Femur (tissue), 1 donor: ENCODE measurements around the gene TAF15.

Experiments used
- DNase-seq: peaks from one replicate; pipeline ENCODE4 v3.0.0-alpha.2; 2017

The TAF15 gene

DNA sequence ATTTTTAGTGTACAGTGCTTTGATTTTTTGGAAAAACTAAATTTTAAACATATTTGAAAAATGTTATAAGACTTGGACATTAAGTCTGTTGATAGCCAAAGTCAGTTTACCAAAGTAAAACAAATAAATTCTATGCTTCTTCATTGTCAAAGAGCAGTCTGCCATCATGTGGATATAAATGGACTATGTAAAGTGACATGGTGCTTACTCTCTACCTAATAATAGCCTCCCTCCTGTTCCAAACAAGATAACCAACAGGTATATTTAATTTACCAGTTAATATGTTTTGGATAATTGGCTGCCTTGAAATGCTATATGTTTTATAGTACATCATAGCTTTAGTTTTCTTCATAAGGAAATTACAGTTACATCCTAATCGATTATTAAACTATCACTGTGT is 15.9 kb downstream of the TAF15 start:
- no peak for DNase-seq

DNA sequence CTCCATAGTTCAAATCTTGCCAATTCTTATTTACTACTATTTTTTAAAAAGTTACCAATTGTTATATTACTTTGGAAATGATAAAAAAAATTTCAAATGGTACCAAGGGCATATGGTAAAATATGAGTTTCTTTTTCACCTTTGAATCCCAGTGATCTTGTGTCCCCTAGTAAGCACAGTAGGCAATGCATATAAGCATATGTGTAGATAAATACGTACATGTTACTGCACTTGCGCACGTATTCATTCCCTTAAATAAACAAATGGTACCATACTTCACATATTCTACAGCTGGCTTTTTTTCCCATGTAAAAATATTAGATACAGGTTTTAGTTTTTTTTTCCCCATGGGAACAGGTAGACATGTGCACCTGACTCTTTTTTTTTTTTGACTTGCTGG is 31.8 kb downstream of the TAF15 start:
- DNase-seq = no peak

DNA sequence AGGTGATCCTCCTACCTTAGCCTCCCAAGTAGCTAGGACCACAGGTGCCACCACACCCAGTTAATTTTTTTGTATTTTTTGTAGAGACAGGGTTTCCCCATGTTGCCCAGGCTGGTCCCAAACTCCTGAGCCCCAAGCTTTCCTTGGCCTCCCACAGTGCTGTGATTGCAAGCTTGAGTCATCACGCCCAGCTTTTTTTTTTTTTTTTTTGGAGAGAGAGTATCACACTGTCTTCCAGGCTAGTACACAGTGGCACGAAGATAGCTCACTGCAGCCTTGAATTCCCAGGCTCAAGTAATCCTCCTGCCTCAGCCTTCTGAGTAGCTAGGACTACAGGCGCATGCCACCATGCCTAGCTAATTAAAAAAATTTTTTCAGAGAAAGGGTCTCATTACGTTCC is 32.2 kb downstream of the TAF15 start:
- DNase-seq = no peak

DNA sequence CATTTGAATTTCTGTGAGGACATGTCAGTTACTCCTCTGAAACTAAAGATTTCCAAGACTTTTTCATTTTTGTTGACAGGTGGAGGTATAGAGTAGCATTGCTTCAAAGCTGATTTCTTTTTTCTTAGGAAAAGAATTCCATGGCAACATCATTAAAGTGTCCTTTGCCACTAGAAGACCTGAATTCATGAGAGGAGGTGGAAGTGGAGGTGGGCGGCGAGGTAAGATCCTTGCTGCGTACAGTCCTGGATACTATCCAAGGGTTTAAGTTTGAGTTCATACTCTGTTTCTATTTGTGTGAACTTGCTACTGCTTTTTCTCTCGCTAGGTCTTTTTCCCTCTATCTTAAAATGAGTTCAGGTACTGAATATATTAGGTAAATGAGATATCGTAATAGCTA is 33.0 kb downstream of the TAF15 start:
- no peak for DNase-seq

DNA sequence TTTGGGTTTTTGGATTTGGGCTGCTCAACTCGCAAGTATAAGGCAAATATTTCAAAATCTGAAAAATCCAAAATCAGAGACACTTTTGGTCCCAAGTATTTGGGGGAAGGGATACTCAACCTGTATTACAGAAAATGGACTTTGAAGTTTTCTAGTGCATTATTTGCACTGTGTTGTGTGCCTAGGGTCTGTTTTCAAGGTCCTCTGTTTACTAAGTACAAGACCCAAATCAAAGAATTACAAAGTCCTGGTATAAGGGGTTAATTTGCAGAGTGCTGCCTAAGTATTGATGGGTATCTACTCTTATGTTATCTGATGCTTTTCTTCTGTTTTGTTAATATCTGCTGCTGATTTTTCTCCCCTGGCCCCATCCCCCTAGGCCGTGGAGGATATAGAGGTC is 34.4 kb downstream of the TAF15 start:
- no peak for DNase-seq

DNA sequence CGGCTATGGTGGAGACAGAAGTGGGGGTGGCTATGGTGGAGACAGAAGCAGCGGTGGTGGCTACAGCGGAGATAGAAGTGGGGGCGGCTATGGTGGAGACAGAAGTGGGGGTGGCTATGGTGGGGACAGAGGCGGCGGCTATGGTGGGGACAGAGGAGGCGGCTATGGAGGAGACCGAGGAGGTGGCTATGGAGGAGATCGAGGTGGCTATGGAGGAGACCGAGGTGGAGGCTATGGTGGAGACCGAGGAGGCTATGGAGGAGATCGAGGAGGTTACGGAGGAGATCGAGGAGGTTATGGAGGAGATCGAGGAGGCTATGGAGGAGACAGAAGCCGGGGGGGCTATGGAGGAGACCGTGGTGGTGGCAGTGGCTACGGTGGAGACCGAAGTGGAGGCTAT is 35.3 kb downstream of the TAF15 start:
- DNase-seq = no peak

DNA sequence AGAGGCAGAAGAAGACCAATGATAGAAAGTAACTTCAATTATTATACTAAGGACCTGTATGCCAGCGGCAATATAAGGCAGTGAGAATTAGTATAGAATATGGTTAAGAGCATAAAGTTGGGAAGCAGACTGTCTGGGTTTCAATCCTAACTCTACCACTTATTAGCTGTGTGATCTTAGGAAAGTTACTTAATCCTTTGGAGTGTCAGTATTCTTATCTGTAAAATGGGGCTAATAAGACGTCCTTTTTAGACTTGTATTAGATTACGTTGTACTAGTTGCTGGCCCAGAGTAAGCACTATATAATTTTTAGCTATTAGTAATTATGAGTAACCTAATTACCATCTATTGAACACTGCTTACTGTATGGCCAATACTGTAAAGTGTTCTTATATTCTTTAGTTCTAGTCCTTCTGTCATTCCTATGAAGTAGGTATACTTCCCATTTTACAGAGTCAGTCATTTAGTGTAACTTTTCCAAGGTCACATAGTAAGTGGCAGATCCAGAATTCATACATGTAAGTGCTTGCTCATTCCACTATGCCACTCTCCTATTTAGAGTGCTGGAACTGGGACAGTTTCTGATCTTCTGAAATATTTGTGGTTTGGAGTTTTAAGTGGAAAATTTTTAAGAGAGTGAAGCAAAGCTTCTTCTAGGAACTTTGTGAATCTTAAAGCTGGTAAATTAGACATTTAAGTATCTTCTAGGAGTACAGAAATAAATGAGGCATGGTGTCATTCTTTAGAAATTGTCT is 36.9 kb downstream of the TAF15 start:
- no peak for DNase-seq

DNA sequence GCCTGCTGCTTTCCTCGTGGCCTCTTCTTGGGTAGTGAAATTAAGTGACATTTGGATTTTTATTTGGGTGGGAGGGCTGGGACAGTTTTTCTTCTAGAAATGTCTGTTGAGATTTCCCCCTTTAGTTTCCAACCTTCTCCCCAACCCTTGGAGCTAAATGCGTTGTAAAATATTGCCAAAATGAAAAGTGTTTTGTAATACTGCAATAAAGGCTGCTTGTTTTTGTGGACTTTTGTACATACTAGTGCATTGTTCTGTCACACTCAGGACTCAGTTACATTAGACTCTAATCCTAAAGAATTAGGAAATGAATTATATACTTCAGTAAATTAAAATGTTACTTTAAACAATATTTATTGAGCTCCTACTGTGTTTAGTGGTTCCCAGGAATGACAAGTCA is 37.7 kb downstream of the TAF15 start:
- no peak for DNase-seq

DNA sequence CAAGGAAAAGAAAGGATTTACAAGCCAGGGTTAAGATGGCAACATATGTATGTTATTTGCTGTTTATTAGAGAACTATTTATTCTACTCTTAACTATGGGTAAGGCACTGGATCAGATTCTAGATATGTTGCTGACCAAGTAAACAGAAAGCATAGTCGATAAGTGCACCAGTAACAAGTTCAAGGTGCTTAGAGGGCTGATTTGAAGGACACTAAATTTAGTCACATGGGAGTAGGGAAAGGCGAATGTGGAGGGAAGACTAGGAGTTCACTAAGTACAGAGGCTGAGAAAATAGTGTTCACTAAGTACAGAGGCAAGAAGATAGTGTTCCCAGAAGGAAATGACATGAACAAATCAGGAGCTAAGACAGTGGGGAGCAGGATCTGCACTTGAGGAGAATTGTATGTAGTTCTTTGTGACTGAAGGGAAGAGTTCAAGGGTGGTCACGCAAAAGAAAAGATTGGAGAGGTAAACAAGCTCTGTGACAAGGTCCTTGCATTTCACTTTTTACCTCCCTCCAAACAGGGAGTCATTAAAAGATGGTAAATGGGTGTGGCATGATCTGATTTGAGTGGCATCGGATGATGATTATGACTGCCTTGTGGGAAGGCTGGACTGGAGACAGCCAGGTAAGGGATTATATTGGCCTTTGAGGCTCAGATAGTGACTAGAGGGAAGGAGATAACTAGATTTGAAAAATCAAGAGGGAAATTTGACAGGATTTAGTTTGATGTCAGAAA is 38.5 kb downstream of the TAF15 start:
- no peak for DNase-seq

DNA sequence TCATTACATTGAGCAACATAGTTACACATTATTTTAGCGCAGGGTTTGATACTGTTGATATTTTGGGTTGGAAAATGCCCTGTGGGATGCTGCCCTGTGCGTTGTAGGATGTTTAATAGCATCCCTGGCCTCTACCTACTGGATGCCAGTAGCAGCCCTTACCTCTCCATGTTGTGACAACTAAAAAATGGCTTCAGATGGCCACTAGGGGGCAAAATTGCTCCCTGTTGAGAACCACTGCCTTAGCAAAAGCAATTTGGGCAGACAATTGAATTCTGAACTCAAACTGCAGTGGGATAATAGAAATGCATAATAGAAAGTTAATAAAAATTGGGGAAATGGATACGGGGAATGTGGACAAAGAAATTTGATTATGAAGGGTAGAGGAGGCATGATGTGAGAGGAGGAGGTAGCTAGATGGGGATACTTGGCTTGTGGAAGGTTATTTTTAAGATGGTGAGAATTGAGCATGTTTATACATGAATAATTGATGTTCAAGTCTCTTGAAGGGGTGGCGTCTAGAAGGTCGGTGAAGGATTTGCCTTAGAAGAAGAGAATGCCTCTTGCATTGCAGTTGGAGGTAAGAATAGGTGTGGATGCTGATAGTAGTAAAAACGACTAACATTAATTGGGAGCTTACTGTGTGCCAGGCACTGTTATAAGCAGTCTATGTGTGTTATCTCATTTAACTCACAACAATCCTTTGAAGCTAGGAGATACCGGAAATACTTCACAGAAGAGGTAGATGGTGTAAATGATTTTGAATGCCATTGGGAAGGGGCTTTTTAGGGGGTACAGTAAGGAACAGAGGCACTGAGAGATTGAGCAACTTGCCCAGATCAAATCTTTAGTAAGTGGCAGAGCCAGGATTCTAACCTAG is 40.4 kb downstream of the TAF15 start:
- peak; percentile 30 for DNase-seq

DNA sequence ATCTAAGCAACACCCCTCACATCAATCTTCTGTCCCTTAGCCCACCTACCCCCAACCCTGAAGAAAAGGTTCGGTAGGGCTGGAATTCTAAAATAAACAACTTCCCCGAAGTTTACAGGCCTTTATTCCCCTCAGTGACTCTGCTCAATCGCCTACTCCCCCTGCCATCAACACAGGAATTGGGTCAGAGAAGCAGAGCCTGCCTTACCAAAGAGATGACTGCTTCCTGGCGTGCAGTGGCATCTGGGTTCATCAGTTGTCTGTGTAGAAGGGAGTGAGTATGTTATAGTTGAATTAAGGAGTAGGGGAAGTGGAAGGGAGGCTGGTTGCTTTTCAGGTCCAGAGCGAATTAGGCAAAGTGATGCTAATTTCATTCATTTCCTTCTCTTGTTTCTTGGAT is 46.7 kb downstream of the TAF15 start:
- no peak for DNase-seq

DNA sequence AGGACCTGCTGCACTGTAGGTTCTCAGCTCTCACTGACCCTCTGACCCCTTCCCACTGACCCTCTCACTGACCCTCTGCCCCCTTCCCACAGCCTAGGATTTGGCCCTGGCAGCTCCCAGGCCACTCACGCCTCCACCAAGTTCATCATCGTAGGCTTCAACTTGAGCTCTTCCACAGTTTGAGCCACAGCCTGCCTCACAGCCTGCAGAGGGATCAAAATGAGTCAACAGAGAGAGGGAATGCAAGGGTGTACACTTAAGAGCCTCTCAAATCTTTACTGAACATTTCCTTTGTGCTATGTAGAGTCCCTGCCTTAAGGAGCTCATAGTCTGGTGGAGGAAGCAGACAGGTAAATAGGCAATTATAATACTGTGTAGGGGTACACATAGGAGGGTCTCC is 47.3 kb downstream of the TAF15 start:
- DNase-seq = no peak

DNA sequence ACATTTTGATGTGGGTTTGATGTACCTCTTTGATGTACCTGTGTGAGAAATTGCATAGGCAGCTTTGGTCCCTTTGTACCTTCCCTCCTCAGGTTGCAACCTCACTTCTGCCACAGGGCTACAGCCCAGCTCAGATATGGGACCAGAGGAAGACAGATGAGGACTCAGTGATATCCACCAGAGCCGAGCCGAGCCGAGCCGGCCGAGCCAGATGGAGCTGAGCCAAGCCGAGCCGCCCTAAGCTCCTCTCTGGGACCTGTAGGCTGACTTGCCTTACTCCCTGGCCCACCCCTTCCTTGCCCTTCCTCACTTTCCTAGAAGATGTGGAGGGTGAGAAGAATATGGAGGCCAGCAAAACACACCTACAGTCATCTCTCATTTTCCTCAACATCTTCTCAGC is 55.6 kb downstream of the TAF15 start:
- DNase-seq = no peak

DNA sequence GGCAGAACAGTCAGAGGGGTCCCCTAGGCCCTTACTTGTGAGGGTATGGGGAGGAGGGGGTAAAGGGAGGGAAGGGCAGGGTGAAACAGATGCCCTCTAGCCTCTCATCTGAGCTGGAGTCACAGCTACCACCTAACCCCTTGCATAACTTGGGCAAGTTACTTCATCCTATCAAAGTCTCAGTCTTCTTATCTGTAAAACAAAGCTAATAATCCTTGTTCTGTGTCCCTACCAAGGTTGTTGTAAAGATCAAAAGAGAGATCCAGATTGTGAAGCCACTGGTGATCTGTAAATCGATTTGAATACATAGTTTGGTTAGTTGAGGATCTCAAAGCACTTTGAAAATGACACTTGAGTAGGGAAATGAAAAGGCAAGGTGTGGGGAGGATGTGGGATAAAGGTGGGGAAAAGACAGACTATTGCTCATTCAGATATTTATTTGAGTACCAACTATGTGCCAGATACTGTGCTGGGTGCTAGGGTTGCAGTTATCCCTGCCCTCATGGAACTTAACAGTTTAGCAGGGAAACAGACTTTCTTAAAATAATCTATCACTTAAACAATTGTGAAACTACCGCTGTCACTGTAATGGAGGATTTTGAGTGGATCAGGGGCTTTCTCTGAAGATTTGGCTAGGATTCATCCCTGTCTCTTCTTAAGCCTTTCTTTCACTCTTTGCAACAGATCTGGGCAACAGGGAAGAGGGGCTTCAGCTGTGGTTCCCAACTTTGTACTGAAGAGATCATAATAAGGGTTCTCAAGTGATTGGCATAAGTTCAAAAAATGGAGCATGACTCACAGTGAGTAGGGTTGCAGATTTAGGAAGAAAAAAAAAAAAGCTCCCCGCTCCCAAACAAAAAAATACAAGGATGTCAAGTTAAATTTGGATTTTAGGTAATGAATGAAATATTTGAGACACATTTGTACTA is 56.4 kb downstream of the TAF15 start:
- no peak for DNase-seq

DNA sequence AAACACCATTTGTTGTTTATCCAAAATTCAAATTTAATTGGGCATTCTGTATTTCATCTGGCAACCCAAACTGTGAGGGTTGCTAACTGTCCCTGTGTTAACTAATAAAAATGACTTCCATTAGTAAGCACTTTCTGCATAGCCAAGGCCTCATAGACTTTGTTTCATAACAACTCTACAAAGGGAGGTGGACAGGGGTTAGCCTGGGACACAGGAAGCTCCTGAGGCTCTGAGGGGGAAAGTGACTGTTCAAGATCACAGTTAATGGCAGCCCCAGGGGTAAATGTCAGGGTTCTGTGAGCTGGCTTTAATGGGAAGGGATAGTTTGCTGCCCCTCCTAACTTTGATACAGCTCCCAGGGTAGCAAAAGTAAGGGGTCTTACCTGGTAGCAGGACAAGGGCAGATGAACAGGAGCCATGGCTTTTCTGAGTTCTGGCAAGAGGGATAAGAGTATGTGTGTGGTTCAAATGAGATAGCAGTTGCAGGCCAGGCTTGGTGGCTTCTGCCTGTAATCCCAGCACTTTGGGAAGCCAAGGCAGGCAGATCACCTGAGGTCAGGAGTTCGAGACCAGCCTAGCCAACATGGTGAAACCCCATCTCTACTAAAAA is 57.2 kb downstream of the TAF15 start:
- no peak for DNase-seq

DNA sequence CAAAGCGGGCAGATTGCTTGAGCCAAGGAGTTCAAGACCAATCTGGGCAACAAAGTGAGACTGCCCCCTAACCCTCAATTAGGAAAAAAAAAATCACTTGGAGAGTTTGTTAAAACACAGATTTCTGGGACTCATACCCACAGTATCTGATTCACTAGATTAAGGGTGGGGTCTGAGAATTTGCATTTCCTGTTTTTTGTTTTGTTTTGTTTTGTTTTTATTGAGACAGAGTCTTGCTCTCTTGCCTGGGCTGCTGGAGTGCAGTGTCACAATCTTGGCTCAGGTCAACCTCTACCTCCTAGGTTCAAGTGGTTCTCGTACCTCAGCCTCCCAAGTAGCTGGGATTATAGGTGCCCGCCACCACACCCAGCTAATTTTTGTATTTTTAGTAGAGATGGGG is 58.3 kb downstream of the TAF15 start:
- no peak for DNase-seq

DNA sequence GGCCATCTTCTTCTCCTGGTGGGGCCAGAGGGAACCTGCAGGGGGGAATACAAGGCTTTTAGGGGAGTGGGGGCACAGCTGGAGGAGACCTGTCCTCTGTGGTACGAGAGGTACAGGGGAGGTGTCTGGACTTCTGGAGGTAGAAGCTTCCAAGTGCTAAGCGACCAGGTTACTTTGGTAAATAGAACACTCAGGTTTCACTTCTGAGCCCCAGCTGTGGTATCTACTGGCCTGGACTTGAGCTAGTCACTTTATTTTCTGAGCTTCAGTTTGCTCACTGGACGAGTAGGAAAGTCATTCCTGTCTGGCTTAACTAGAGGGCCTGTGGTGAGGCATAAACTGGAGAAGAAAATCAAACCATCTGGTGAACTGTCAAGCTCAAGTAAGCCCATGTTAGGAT is 59.5 kb downstream of the TAF15 start, which contains the start of gene HEATR9:
Gene HEATR9 (minus strand): TSS at position 155 of the 400 bp plus-strand sequence. CDS start 149 bp downstream, at position 6.
- DNase-seq = no peak

DNA sequence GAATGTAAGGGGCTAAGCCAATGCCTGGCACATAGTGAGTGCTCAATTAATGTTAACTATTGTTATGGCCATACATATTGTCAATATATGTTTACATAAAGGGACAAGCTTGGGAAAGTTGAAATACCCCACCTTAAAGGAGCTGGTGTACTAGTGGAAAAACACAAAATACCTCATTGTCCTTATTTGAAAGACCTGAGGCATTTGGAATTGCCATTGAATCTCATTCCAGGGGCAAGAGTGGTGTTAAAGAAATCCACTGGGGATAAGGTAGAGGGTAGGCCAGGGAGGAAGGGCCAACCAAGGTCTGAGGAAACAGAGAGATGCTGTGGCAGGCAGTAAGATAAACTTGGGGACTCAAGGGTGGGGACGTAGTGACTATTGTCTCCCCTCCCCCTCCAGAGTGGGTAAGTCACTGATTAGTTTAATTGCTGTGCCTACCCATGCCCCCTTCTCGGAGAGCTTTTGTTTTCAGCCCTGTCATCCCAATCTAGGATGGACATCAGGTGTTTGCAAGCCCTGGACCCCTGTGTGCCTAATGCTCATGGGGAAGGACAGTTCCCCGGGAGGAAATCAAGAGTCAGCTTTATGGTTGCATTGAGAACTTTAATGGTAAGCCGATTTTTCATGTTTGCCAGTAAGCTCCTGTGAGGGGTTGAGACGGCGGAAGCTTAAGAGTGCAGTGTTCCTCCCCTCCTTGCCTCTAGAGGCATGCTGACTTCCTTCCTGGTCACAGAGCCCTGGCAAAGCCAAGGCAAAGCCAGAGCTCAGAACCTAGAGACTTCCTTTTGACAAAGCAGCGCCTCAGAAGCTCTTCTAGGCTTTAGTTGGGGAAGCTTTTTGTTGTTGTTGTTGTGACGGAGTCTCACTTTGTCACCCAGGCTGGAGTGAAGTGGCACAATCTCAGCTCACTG is 61.9 kb downstream of the TAF15 start:
- no peak for DNase-seq

DNA sequence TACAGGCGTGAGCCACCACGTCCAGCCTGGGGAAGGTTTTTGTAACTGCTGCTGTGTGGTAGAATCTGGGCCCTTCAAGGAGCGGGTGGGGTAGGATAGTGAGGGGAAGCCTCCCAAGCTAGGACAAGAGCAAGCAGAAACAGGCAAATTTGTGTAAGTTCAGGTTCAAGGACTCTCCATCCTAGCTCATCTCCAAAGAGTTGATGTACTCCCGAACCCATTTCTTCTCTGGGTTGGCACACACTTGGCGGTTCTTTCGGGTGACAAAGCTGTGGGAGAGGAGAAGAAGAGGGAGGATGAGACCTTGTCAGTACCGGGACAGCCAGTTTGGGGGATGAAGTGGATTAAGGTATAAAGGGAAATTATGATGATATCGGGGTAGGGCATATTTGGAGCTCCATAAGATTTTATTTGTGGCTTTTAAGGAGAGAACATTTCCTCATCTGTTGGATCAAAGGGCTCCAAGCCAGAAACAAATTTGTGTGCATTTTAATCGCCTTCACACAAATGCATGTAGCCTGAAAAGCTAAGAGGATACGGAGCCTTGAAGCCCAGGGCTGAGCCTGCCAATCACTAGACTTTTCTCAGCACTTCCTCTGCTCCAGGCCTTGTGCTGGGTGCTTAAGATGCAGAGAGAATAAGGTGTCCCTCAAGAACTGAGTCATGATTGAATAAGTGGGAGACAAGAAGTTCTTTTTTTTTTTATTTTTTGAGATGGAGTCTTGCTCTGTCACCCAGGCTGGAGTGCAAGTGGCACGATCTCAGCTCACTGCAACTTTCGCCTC is 63.1 kb downstream of the TAF15 start:
- no peak for DNase-seq
